ENCODE data around the gene SLC31A1. TPM values are rescaled to one million over a fixed set of nuclear protein-coding genes. Genes with fewer than 3 reads are reported as not detected.

The SLC31A1 gene
- total and polyA plus RNA-seq, 2 of the 8 experiments (the other 6 are each of a cell fraction or from before 2014, with no cell fraction given) = 23.9 to 40.8 TPM

DNA sequence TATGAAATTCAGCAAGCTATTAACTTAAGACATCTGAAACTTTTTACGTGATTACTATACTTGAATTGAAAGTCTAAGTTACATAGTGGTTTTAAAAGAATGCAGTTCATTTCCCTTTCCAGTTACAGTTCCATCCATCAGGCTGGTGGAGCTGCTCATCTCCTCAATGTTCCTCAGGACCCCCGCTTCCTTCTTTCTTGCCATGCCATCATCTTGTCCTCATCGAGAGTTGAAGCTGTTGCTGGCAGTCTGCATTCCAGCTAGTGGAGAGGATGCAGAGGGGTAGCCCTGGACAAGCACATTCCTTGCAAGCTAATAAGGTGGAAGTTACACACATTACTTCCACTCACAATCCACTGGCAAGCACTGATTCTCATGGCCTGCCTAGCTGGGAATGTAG, 90.6 kb downstream of the SLC31A1 start:
- FAIRE-seq (no peak), DNase-seq (ENCODE audit: low read depth in 1 of 2, low spot score in 2 of 2) (no peak)
- Histone ChIP-seq H3K14ac (ENCODE audit: insufficient read length) (no peak overlapping the region), H2BK120ac (replicated peaks; ENCODE audit: low read depth, low read length) (no peak overlapping the region), H3K36me3 (ENCODE audit: control insufficient read depth in 2 of 4, insufficient read depth in 4 of 4, low read length in 3 of 4) (no peaks in the 10 kb centered on the region), H4K20me1 (replicated peaks in 1 of 2; ENCODE audit: control insufficient read depth in 1 of 2, insufficient read depth in 2 of 2, low read length in 2 of 2) (no peaks in the 10 kb centered on the region), H4K5ac (ENCODE audit: insufficient read length, low read depth, low read length) (no peak overlapping the region), H3K4me1 (replicated peaks in 1 of 4; ENCODE audit: control insufficient read depth in 3 of 4, insufficient read depth in 4 of 4, low read length in 3 of 4) (no peaks in the 10 kb centered on the region), H3K4me3 (ENCODE audit: extremely low read depth in 1 of 4, insufficient read depth in 2 of 4, low read depth in 3 of 4, low read length in 4 of 4) (no peak overlapping the region), H3K9me3 (ENCODE audit: insufficient read depth in 2 of 2, low read depth in 1 of 2, low read length in 1 of 2) (no peaks in the 10 kb centered on the region), H4K8ac (ENCODE audit: extremely low read depth, insufficient read depth, low read length) (no peak overlapping the region), H3K79me2 (ENCODE audit: control insufficient read depth in 1 of 2, insufficient read depth in 2 of 2, low read length in 2 of 2) (no peaks in the 10 kb centered on the region), H2BK12ac (ENCODE audit: low read depth, low read length) (no peak overlapping the region), H2AFZ (ENCODE audit: low read length) (no peak overlapping the region), H2BK5ac (ENCODE audit: low read depth, low read length) (no peak overlapping the region), H3K23ac (ENCODE audit: insufficient read length) (no peak overlapping the region), H3K23me2 (ENCODE audit: low read depth, low read length) (no peaks in the 10 kb centered on the region), H3K18ac (ENCODE audit: extremely low read depth, low read length) (no peak overlapping the region), H3K27me3 (replicated peaks in 1 of 4; ENCODE audit: control insufficient read depth in 3 of 4, extremely low read depth in 1 of 4, insufficient read depth in 3 of 4, low read length in 3 of 4) (no peaks in the 10 kb centered on the region; a peak in 1 of 7 replicates), H3K4ac (replicated peaks; ENCODE audit: insufficient read length, low read depth, low read length) (no peak overlapping the region), H3K56ac (replicated peaks; ENCODE audit: insufficient read length, low read depth, low read length) (no peak overlapping the region), H2AK5ac (ENCODE audit: low read depth, low read length) (no peak overlapping the region), H2BK20ac (ENCODE audit: low read length) (no peak overlapping the region), H3K27ac (ENCODE audit: low read depth, low read length) (no peak overlapping the region), H4K91ac (replicated peaks; ENCODE audit: insufficient read length, low read length) (no peak overlapping the region), H3K79me1 (ENCODE audit: low read depth, low read length) (no peaks in the 10 kb centered on the region), H3K4me2 (ENCODE audit: insufficient read depth in 1 of 2, low read depth in 2 of 2, low read length in 2 of 2) (no peak overlapping the region), H2BK15ac (ENCODE audit: low read length) (no peak overlapping the region), H3K9ac (replicated peaks in 1 of 4; ENCODE audit: extremely low read depth in 1 of 4, low read depth in 3 of 4, low read length in 3 of 4) (no peak overlapping the region)
- TF ChIP-seq SIRT6 (IDR thresholded peaks at IDR 0.05; ENCODE audit: low read length) (no peak), SAP30 (IDR thresholded peaks at IDR 0.05; ENCODE audit: insufficient read depth, insufficient replicate concordance, low read length) (no peak), GABPA (IDR thresholded peaks at IDR 0.05; ENCODE audit: borderline replicate concordance, insufficient read depth, low read length) (no peak), SP2 (IDR thresholded peaks at IDR 0.05; ENCODE audit: low read length) (no peak), PHF8 (conservative IDR thresholded peaks at IDR 0.05; ENCODE audit: low read depth, low read length) (no peak), CREB1 (IDR thresholded peaks at IDR 0.05) (no peak)
- TF ChIP-seq, protein P1, sequence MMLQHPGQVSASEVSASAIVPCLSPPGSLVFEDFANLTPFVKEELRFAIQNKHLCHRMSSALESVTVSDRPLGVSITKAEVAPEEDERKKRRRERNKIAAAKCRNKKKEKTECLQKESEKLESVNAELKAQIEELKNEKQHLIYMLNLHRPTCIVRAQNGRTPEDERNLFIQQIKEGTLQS (IDR thresholded peaks at IDR 0.05; ENCODE audit: insufficient read depth, low read depth, low read length) = no peak
- WGBS, 2 experiments (ENCODE audit: extremely low coverage in 1 of 2, insufficient coverage in 1 of 2, insufficient read length in 1 of 2, insufficient replicate concordance in 2 of 2, low coverage in 1 of 2, low lambda C conversion rate in 2 of 2, missing lambda C conversion rate in 1 of 2) = 77% methylated on average over 3 of the region's 3 CpGs; no CpG with 5 or more reads in 1 of the 2 experiments
- POLR2A ChIA-PET (ENCODE audit: partially characterized antibody) = interaction anchor here (0.6 to 1.1 kb wide), 3 partner anchors 12 to 34 kb away, joined by 3 read pairs; no protein-coding TSS in a partner anchor
- CTCF ChIA-PET (ENCODE audit: partially characterized antibody) = interaction anchor here (0.7 to 4.2 kb wide), 7 partner anchors 8 to 280 kb away, joined by 3 to 30 read pairs (median 5); partner anchors contain the start of gene ALAD
